Upper lobe of left lung (tissue), 4 donors: ENCODE measurements around the gene GPR25.

Experiments
- POLR2A ChIP-seq, 4 donors: fragments of 450-650 bp; IDR thresholded peaks; one replicate each; pipeline ENCODE4 v1.5.1; 2016 to 2017; ENCODE audit warnings: antibody characterized with exemption in 4 of 4, mild to moderate bottlenecking in 2 of 4
- POLR2AphosphoS5 ChIP-seq, 2 donors: sonication (generic); formaldehyde crosslinking; IDR thresholded peaks; one replicate each; pipeline ENCODE4 v1.5.1; 2017; ENCODE audit warnings: antibody characterized with exemption in 2 of 2

- TF ChIP-seq POLR2A (IDR thresholded peaks at IDR 0.05) (no peak), POLR2AphosphoS5 (IDR thresholded peaks at IDR 0.05) (no peak)
Measured at GRCh38 chr1:200872446-200873115, at the start of gene GPR25.
